Stimulated activated CD8-positive, alpha-beta memory T cell treated with anti-CD3 and anti-CD28 coated beads, Interleukin-4, amount 100 ng/mL, for 1 hour (primary cell): ENCODE measurements around the gene ADD2.
A peak's percentile ranks its signal among the peaks of the same experiment; 100 is the strongest.

Experiments
- DNase-seq, 2 donors: peaks; one replicate each; pipeline ENCODE4 v3.0.0-alpha.2; 2020; ENCODE audit warnings: low read depth in 2 of 2, low spot score in 1 of 2

The ADD2 gene

GRCh38 chr2:70789304-70790135 is 21.5 kb upstream of the ADD2 start:
- peak in 1 of 2 donors; percentile 38 for DNase-seq

GRCh38 chr2:70785137-70785911 is 17.3 kb upstream of the ADD2 start:
- no peak for DNase-seq

GRCh38 chr2:70784320-70784719 is 16.3 kb upstream of the ADD2 start:
- no peak for DNase-seq

GRCh38 chr2:70779911-70780545 is 12.0 kb upstream of the ADD2 start:
- DNase-seq, result no peak

GRCh38 chr2:70779491-70779890 is 11.5 kb upstream of the ADD2 start:
- no peak for DNase-seq

GRCh38 chr2:70778676-70779075 is 10.7 kb upstream of the ADD2 start:
- DNase-seq, result no peak

GRCh38 chr2:70777450-70777849 is 9.4 kb upstream of the ADD2 start:
- no peak for DNase-seq

- no peak for DNase-seq
Measured at GRCh38 chr2:70776266-70776665, 8.3 kb upstream of the ADD2 start.

GRCh38 chr2:70775141-70775540 is 7.1 kb upstream of the ADD2 start:
- DNase-seq, result no peak

GRCh38 chr2:70772486-70773155 is 4.6 kb upstream of the ADD2 start:
- DNase-seq, result no peak

GRCh38 chr2:70771446-70771845 is 3.4 kb upstream of the ADD2 start:
- DNase-seq, result no peak

GRCh38 chr2:70769450-70769849 is 1.4 kb upstream of the ADD2 start:
- no peak for DNase-seq

GRCh38 chr2:70768590-70769085 is 638 bp upstream of the ADD2 start:
- no peak for DNase-seq

- DNase-seq, result no peak
Measured at GRCh38 chr2:70767079-70767698, 811 bp downstream of the ADD2 start.

- no peak for DNase-seq
Measured at GRCh38 chr2:70766357-70767078, 1.5 kb downstream of the ADD2 start.

GRCh38 chr2:70765507-70765906 is 2.5 kb downstream of the ADD2 start:
- no peak for DNase-seq

GRCh38 chr2:70759446-70759845 is 8.6 kb downstream of the ADD2 start:
- DNase-seq, result no peak

GRCh38 chr2:70757966-70758365 is 10.0 kb downstream of the ADD2 start:
- no peak for DNase-seq

GRCh38 chr2:70757360-70757759 is 10.6 kb downstream of the ADD2 start:
- DNase-seq, result no peak

GRCh38 chr2:70756128-70756527 is 11.9 kb downstream of the ADD2 start:
- DNase-seq, result no peak
